Keratinocyte (primary cell): ENCODE results near the gene CPHXL2. TPM values are rescaled to one million over a fixed set of nuclear protein-coding genes. Genes with fewer than 3 reads are reported as not detected.

Source experiments
- DNase-seq: peaks from one replicate; pipeline ENCODE4 v3.0.0-alpha.2; 2011; ENCODE audit warnings: low read depth, missing footprints, low spot score
- FAIRE-seq: peaks from 2 replicates; lab custom pipeline; 2011; peaks lifted over from hg19 to GRCh38; lab: Jason Lieb, UNC
- H2AFZ ChIP-seq: 2 replicates; pipeline ENCODE4 v1.6.0; 2012; ENCODE audit warnings: low read length, control low read depth, inconsistent platforms; ENCODE audit not compliant: control insufficient read depth
- H3K27ac ChIP-seq: 2 replicates; pipeline ENCODE4 v1.5.1; 2011; ENCODE audit warnings: low read length; ENCODE audit not compliant: control insufficient read depth, insufficient read depth
- H3K27me3 ChIP-seq: 3 replicates; pipeline ENCODE4 v1.6.0; 2011; ENCODE audit warnings: low read length; ENCODE audit not compliant: control insufficient read depth, insufficient read depth; ENCODE audit errors: extremely low read depth
- H3K36me3 ChIP-seq, 2 experiments: 2 replicates in 1 of 2; 3 replicates in 1 of 2; pipeline ENCODE4 v1.5.1; 2011; ENCODE audit warnings: low read length in 2 of 2, mild to moderate bottlenecking in 1 of 2; ENCODE audit not compliant: control insufficient read depth in 2 of 2, insufficient read depth in 2 of 2; ENCODE audit errors: extremely low read depth in 1 of 2
- H3K4me1 ChIP-seq: 3 replicates; pipeline ENCODE4 v1.5.1; 2011; ENCODE audit warnings: low read length; ENCODE audit not compliant: control insufficient read depth, insufficient read depth; ENCODE audit errors: extremely low read depth
- H3K4me2 ChIP-seq: 3 replicates; pipeline ENCODE4 v1.6.0; 2011; ENCODE audit warnings: low read depth, low read length; ENCODE audit not compliant: control insufficient read depth, insufficient read depth; ENCODE audit errors: extremely low read depth
- H3K4me3 ChIP-seq, 3 experiments: fragments of 200-600 bp in 1 of 3; sonication (generic) in 1 of 3; 2 replicates in 2 of 3; 3 replicates in 1 of 3; pipeline ENCODE4 v1.5.1; 2011 to 2016; ENCODE audit warnings: low read length in 3 of 3, mild to moderate bottlenecking in 3 of 3, control low read depth in 2 of 3, inconsistent platforms in 1 of 3, low read depth in 1 of 3, mixed read lengths in 1 of 3, mixed run types in 1 of 3, moderate library complexity in 1 of 3; ENCODE audit not compliant: control insufficient read depth in 2 of 3, insufficient read depth in 2 of 3; ENCODE audit errors: extremely low read depth in 1 of 3
- H3K79me2 ChIP-seq: 2 replicates; pipeline ENCODE4 v1.6.0; 2012; ENCODE audit warnings: low read length; ENCODE audit not compliant: control insufficient read depth, insufficient read depth
- H3K9ac ChIP-seq: 3 replicates; pipeline ENCODE4 v1.6.0; 2011; ENCODE audit warnings: low read length; ENCODE audit not compliant: control insufficient read depth, insufficient read depth; ENCODE audit errors: extremely low read depth
- H3K9me1 ChIP-seq: 3 replicates; pipeline ENCODE4 v1.6.0; 2011; ENCODE audit warnings: low read length; ENCODE audit not compliant: control insufficient read depth, insufficient read depth; ENCODE audit errors: extremely low read depth
- H3K9me3 ChIP-seq: 2 replicates; pipeline ENCODE4 v1.5.1; 2012; ENCODE audit warnings: low read depth, low read length; ENCODE audit not compliant: control insufficient read depth
- H4K20me1 ChIP-seq: 3 replicates; pipeline ENCODE4 v1.6.0; 2011; ENCODE audit warnings: low read length; ENCODE audit not compliant: control insufficient read depth, insufficient read depth; ENCODE audit errors: extremely low read depth
- CTCF ChIP-seq, 3 experiments: IDR thresholded peaks in 1 of 3; conservative IDR thresholded peaks in 1 of 3; optimal IDR thresholded peaks in 1 of 3; 2 replicates in 2 of 3; 3 replicates in 1 of 3; pipeline versions ENCODE3 to v1.5.1; 2011; ENCODE audit warnings: low read length in 3 of 3, mild to moderate bottlenecking in 3 of 3, moderate library complexity in 2 of 3, control low read depth in 1 of 3, inconsistent platforms in 1 of 3; ENCODE audit not compliant: insufficient read depth in 2 of 3; ENCODE audit errors: extremely low read depth in 1 of 3
- EZH2 ChIP-seq: IDR thresholded peaks from one replicate; pipeline ENCODE4 v1.6.1; 2012; ENCODE audit warnings: inconsistent platforms, mild to moderate bottlenecking, low read length, moderate library complexity
- dilution Hi-C: fragments of 300-500 bp; cut with MboI; formaldehyde crosslinking; loops from one replicate; pipeline ENCODE4 v1.7.0; 2020; ENCODE audit warnings: low sequenced_read_pairs; ENCODE audit not compliant: extremely low pct_ligation_motif_present
- polyA plus RNA-seq, 5 experiments: library from polyadenylated mRNA; depleted of rRNA in 3 of 5; stranded (reverse) in 3 of 5; stranded (forward) in 1 of 5; unstranded in 1 of 5; fragments of >200 nt; gene quantifications; 1 replicate in 1 of 5; 2 replicates in 3 of 5; 3 replicates in 1 of 5; pipeline versions ENCODE4 v1.2.1 to v1.2.3, GENCODE V29; 2011 to 2012; ENCODE audit warnings: missing spikeins in 2 of 5, low read depth in 1 of 5, low replicate concordance in 1 of 5
- small RNA-seq, 3 experiments: library from RNA; depleted of rRNA; stranded (forward); fragments of <200 nt; gene quantifications; one replicate each; pipeline ENCODE3, GENCODE V24; 2012; ENCODE audit warnings: low read depth in 3 of 3, low replicate concordance in 1 of 3; ENCODE audit not compliant: insufficient read length in 3 of 3

CPHXL2 gene
- polyA plus RNA-seq, 1 donor (not counting 4 experiments of a cell fraction or from before 2014, with no cell fraction given) = not detected

GRCh38 chr16:75614066-75614897 lies 62.5 kb downstream of the CPHXL2 start:
- Histone ChIP-seq H3K4me3 (no peak overlapping the region), H3K79me2 (no peaks in the 10 kb centered on the region), H3K9ac (no peak overlapping the region), H2AFZ (no peak overlapping the region), H4K20me1 (no peaks in the 10 kb centered on the region), H3K9me3 (no peaks in the 10 kb centered on the region), H3K27ac (no peak overlapping the region), H3K9me1 (no peaks in the 10 kb centered on the region), H3K4me2 (no peak overlapping the region), H3K27me3 (no peaks in the 10 kb centered on the region), H3K36me3 (peaks cover 13 to 40% of the 10 kb centered on the region in 2 experiments), H3K4me1 (peaks cover 9% of the 10 kb centered on the region)
- dilution Hi-C loops = no loop called here
- FAIRE-seq = no peak
- TF ChIP-seq CTCF (optimal IDR thresholded peaks at IDR 0.05 in 1 of 3, IDR thresholded peaks at IDR 0.05 in 1 of 3, conservative IDR thresholded peaks at IDR 0.05 in 1 of 3; ENCODE audit: extremely low read depth in 1 of 3, insufficient read depth in 2 of 3, low read length in 3 of 3) = no peak
- TF ChIP-seq EZH2 = no peak
- DNase-seq = peak; percentile 11

Small RNAs within 50 kb of the gene (small RNA-seq; reads per million reads assigned to genes)
- gene RN7SL520P = 0 reads per million in 3 experiments

Other genes with a start within 250 kb of the CPHXL2 start
- gene CFDP1, start 243.5 kb downstream of the CPHXL2 start, polyA plus RNA-seq = 22.3 to 42.1 TPM (median 32.8 TPM) in 3 replicates
- 13.2 to 22.1 TPM (median 14.5 TPM) in 3 replicates for gene TMEM170A, start 212.3 kb downstream of the CPHXL2 start, polyA plus RNA-seq
- 0.03 to 0.27 TPM (median 0.14 TPM) in 3 replicates for gene CHST6, start 181.6 kb downstream of the CPHXL2 start, polyA plus RNA-seq
- gene CHST5, start 140.9 kb downstream of the CPHXL2 start, polyA plus RNA-seq = 0.08 to 0.19 TPM (median 0.12 TPM) in 3 replicates
- 11.0 to 15.9 TPM (median 11.7 TPM) in 3 replicates for gene TMEM231, start 120.8 kb downstream of the CPHXL2 start, polyA plus RNA-seq
- gene GABARAPL2, start 110.6 kb downstream of the CPHXL2 start, polyA plus RNA-seq = 83.2 to 95.8 TPM (median 93.2 TPM) in 3 replicates
- gene ADAT1, start 53.7 kb downstream of the CPHXL2 start, polyA plus RNA-seq = 33.3 to 43.4 TPM (median 34.4 TPM) in 3 replicates
- gene KARS1, start 29.3 kb downstream of the CPHXL2 start, polyA plus RNA-seq = 148 to 206 TPM (median 202 TPM) in 3 replicates
- 14.3 to 24.4 TPM (median 20.0 TPM) in 3 replicates for gene TERF2IP, start 29.2 kb downstream of the CPHXL2 start, polyA plus RNA-seq
- not detected in 3 replicates for gene DUXB, start 24.5 kb upstream of the CPHXL2 start, polyA plus RNA-seq
- not detected in 3 replicates for gene CPHXL, start 49.5 kb upstream of the CPHXL2 start, polyA plus RNA-seq